Activated T-cell treated with anti-CD3 and anti-CD28 coated beads, Interleukin-2, amount 50 U/mL, for 72 hours (primary cell): ENCODE results near the gene SLC8B1. TPM values are rescaled to one million over a fixed set of nuclear protein-coding genes. Genes with fewer than 3 reads are reported as not detected.

Source experiments
- ATAC-seq, 2 donors: fragments of 150-1000 bp; cut with Tn5 transposase; replicated peaks in 1 of 2; 2 replicates each; pipeline ENCODE4 v1.10.0; 2021; ENCODE audit warnings: moderate library complexity in 2 of 2, mild to moderate bottlenecking in 1 of 2
- DNase-seq, 2 donors: peaks; one replicate each; pipeline ENCODE4 v3.0.0; 2021 to 2022; ENCODE audit warnings: mixed read lengths in 1 of 2
- H3K27ac Mint-ChIP-seq: one replicate; pipeline ENCODE4 v1.8.0; 2022; ENCODE audit warnings: mild to moderate bottlenecking, moderate library complexity, mixed read lengths
- H3K27me3 Mint-ChIP-seq: one replicate; pipeline ENCODE4 v1.8.0; 2022; ENCODE audit warnings: low read depth, mixed read lengths
- H3K36me3 Mint-ChIP-seq, 2 donors: one replicate each; pipeline ENCODE4 v1.8.0; 2022; ENCODE audit warnings: mixed read lengths in 2 of 2, mild to moderate bottlenecking in 1 of 2; ENCODE audit not compliant: insufficient read depth in 2 of 2
- H3K4me1 Mint-ChIP-seq: one replicate; pipeline ENCODE4 v1.8.0; 2022; ENCODE audit warnings: low read depth, mixed read lengths
- H3K4me3 Mint-ChIP-seq, 2 donors: one replicate each; pipeline ENCODE4 v1.8.0; 2022; ENCODE audit warnings: mild to moderate bottlenecking in 2 of 2, mixed read lengths in 2 of 2, moderate library complexity in 2 of 2
- H3K9me3 Mint-ChIP-seq, 2 donors: one replicate each; pipeline ENCODE4 v1.8.0; 2022; ENCODE audit warnings: mixed read lengths in 2 of 2
- total RNA-seq, 2 donors: library from RNA; stranded (reverse); gene quantifications; one replicate each; pipeline ENCODE4 v1.2.3, GENCODE V29; 2022

SLC8B1 gene
- total RNA-seq, 2 donors from 2014 or later = 25.9 to 27.4 TPM

GRCh38 chr12:113262710-113263109, 72.2 kb downstream of the SLC8B1 start:
- Mint-ChIP-seq H3K36me3 (peaks cover 6 to 30% of the 10 kb centered on the region in 2 donors), H3K4me1 (peaks cover 54% of the 10 kb centered on the region), H3K27me3 (no peaks in the 10 kb centered on the region), H3K27ac (peak overlapping the region; percentile 73), H3K4me3 (peak overlapping the region in 1 of 2 donors; percentile 34), H3K9me3 (no peaks in the 10 kb centered on the region)
- DNase-seq = no peak
- ATAC-seq = no peak

- Mint-ChIP-seq H3K9me3 (no peaks in the 10 kb centered on the region), H3K4me1 (peaks cover 62% of the 10 kb centered on the region), H3K27me3 (no peaks in the 10 kb centered on the region), H3K4me3 (peak overlapping the region; percentile 60 to 83), H3K27ac (peak overlapping the region; percentile 73), H3K36me3 (peaks cover 6 to 24% of the 10 kb centered on the region in 2 donors)
- ATAC-seq (peak; percentile 75 to 80), DNase-seq (peak; percentile 35 to 37)
These were observed 73.0 kb downstream of the SLC8B1 start for GRCh38 chr12:113261847-113262470.

GRCh38 chr12:113260636-113261300, 74.1 kb downstream of the SLC8B1 start:
- peaks cover 61% of the 10 kb centered on the region for H3K4me1 Mint-ChIP-seq
- no peak overlapping the region for H3K27ac Mint-ChIP-seq
- no peak overlapping the region for H3K4me3 Mint-ChIP-seq
- peaks cover 6 to 20% of the 10 kb centered on the region in 2 donors for H3K36me3 Mint-ChIP-seq
- ATAC-seq (no peak), DNase-seq (no peak)
- no peaks in the 10 kb centered on the region for H3K9me3 Mint-ChIP-seq
- H3K27me3 Mint-ChIP-seq = no peaks in the 10 kb centered on the region

GRCh38 chr12:113260127-113260526, 74.8 kb downstream of the SLC8B1 start:
- H3K27me3 Mint-ChIP-seq = no peaks in the 10 kb centered on the region
- no peak overlapping the region for H3K4me3 Mint-ChIP-seq
- ATAC-seq = no peak
- H3K4me1 Mint-ChIP-seq = peaks cover 61% of the 10 kb centered on the region
- no peak overlapping the region for H3K27ac Mint-ChIP-seq
- DNase-seq = no peak
- H3K9me3 Mint-ChIP-seq = no peaks in the 10 kb centered on the region
- peaks cover 6 to 18% of the 10 kb centered on the region in 2 donors for H3K36me3 Mint-ChIP-seq

- ATAC-seq (peak; percentile 65 to 79), DNase-seq (no peak)
- Mint-ChIP-seq H3K27ac (no peak overlapping the region), H3K4me3 (no peak overlapping the region), H3K27me3 (no peaks in the 10 kb centered on the region), H3K4me1 (peaks cover 44% of the 10 kb centered on the region), H3K9me3 (no peaks in the 10 kb centered on the region), H3K36me3 (peaks cover 15 to 21% of the 10 kb centered on the region in 2 donors)
These were observed 77.3 kb downstream of the SLC8B1 start for GRCh38 chr12:113257564-113257963.

GRCh38 chr12:113254298-113254697, 80.6 kb downstream of the SLC8B1 start:
- peaks cover 15% of the 10 kb centered on the region for H3K4me1 Mint-ChIP-seq
- H3K4me3 Mint-ChIP-seq = no peak overlapping the region
- no peak overlapping the region for H3K27ac Mint-ChIP-seq
- H3K9me3 Mint-ChIP-seq = no peaks in the 10 kb centered on the region
- DNase-seq = no peak
- H3K27me3 Mint-ChIP-seq = no peaks in the 10 kb centered on the region
- ATAC-seq = no peak
- H3K36me3 Mint-ChIP-seq = peaks cover 17 to 30% of the 10 kb centered on the region in 2 donors

- Mint-ChIP-seq H3K4me1 (peaks cover 11% of the 10 kb centered on the region), H3K27ac (no peak overlapping the region), H3K36me3 (peaks cover 17 to 30% of the 10 kb centered on the region in 2 donors), H3K9me3 (no peaks in the 10 kb centered on the region), H3K27me3 (no peaks in the 10 kb centered on the region), H3K4me3 (no peak overlapping the region)
- no peak for DNase-seq
- no peak for ATAC-seq
These were observed 81.2 kb downstream of the SLC8B1 start for GRCh38 chr12:113253532-113254285.

- DNase-seq (no peak), ATAC-seq (no peak)
- H3K4me3 Mint-ChIP-seq = no peak overlapping the region
- no peaks in the 10 kb centered on the region for H3K27me3 Mint-ChIP-seq
- H3K9me3 Mint-ChIP-seq = no peaks in the 10 kb centered on the region
- H3K4me1 Mint-ChIP-seq = peaks cover 10% of the 10 kb centered on the region
- no peak overlapping the region for H3K27ac Mint-ChIP-seq
- peaks cover 17 to 30% of the 10 kb centered on the region in 2 donors for H3K36me3 Mint-ChIP-seq
These were observed 82.4 kb downstream of the SLC8B1 start for GRCh38 chr12:113252494-113252893.

- Mint-ChIP-seq H3K4me1 (peaks cover 4% of the 10 kb centered on the region), H3K27ac (no peak overlapping the region)
These were observed 83.4 kb downstream of the SLC8B1 start for GRCh38 chr12:113251404-113252070.

GRCh38 chr12:113250045-113250444, 84.9 kb downstream of the SLC8B1 start:
- Mint-ChIP-seq H3K4me3 (no peak overlapping the region), H3K27ac (no peak overlapping the region), H3K27me3 (no peaks in the 10 kb centered on the region), H3K9me3 (no peaks in the 10 kb centered on the region), H3K4me1 (peaks cover 10% of the 10 kb centered on the region), H3K36me3 (peaks cover 17 to 32% of the 10 kb centered on the region in 2 donors)
- DNase-seq (no peak), ATAC-seq (no peak)

More at GRCh38 chr12:113251404-113252070, 83.4 kb downstream of the SLC8B1 start:
- Mint-ChIP-seq H3K4me3 (no peak overlapping the region), H3K36me3 (peaks cover 17 to 26% of the 10 kb centered on the region in 2 donors), H3K27me3 (no peaks in the 10 kb centered on the region), H3K9me3 (no peaks in the 10 kb centered on the region)
- DNase-seq = no peak
- no peak for ATAC-seq

- ATAC-seq = no peak
- H3K4me3 Mint-ChIP-seq = no peak overlapping the region
- H3K27me3 Mint-ChIP-seq = no peaks in the 10 kb centered on the region
- H3K27ac Mint-ChIP-seq = no peak overlapping the region
- DNase-seq = no peak
- H3K36me3 Mint-ChIP-seq = peaks cover 17 to 34% of the 10 kb centered on the region in 2 donors
- peaks cover 15% of the 10 kb centered on the region for H3K4me1 Mint-ChIP-seq
- no peaks in the 10 kb centered on the region for H3K9me3 Mint-ChIP-seq
These were observed 85.4 kb downstream of the SLC8B1 start for GRCh38 chr12:113249546-113249945.

- Mint-ChIP-seq H3K4me3 (no peak overlapping the region), H3K4me1 (peaks cover 18% of the 10 kb centered on the region), H3K27me3 (no peaks in the 10 kb centered on the region), H3K36me3 (peaks cover 17 to 31% of the 10 kb centered on the region in 2 donors), H3K27ac (no peak overlapping the region), H3K9me3 (no peaks in the 10 kb centered on the region)
- ATAC-seq (no peak), DNase-seq (no peak)
These were observed 86.0 kb downstream of the SLC8B1 start for GRCh38 chr12:113248842-113249435.
